Effector CD8-positive, alpha-beta T cell (primary cell): Measurements from ENCODE around the gene CDCA7.
"Not testable (repeated sequence)": the region's sequence is repeated elsewhere in the genome, so short reads cannot be mapped to it uniquely, and the experiment has no call there.

Experiments used
- DNase-seq: peaks from one replicate; lab custom pipeline; 2025; lab: John Stamatoyannopoulos, UW
- total RNA-seq, 4 experiments: gene quantifications; one replicate each; lab custom pipeline; 2026; lab: John Stamatoyannopoulos, UW

The CDCA7 gene
- total RNA-seq = 4.0 to 22.4 (median 5.3) reads per million in 4 experiments

DNA sequence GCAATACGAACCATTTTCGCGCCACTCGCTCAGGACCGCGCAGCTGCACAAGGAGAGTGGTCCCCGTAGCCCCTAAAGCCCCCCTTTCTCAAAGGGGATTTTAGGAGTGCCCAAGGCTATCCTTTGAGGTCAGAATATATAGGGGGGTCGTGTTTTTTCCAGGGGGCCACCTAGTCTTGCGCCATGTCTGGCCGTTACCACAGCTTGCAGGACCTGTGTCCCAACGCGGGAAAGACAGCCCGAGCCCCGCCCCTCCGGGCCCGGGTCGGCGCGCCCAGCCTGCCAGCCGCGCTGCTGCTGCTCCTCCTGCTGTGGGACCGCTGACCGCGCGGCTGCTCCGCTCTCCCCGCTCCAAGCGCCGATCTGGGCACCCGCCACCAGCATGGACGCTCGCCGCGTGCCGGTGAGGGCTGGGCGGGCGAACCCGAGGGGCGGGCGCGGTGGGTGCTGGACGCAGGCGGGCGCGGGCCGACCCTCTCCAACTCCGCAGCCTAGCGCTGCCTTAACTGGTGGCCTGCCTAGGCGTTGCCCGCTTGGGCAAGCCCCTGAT is at the start of gene CDCA7:
CDCA7 (plus strand) TSS at position 291 of the 550 bp plus-strand sequence; CDS start at position 383, 92 bp downstream.
- no peak for DNase-seq

- no peak for DNase-seq
These were observed 49.4 kb upstream of the CDCA7 start for GRCh38 chr2:173305303-173305702.

- DNase-seq = no peak
These were observed 47.4 kb upstream of the CDCA7 start for GRCh38 chr2:173307293-173307692.

DNA sequence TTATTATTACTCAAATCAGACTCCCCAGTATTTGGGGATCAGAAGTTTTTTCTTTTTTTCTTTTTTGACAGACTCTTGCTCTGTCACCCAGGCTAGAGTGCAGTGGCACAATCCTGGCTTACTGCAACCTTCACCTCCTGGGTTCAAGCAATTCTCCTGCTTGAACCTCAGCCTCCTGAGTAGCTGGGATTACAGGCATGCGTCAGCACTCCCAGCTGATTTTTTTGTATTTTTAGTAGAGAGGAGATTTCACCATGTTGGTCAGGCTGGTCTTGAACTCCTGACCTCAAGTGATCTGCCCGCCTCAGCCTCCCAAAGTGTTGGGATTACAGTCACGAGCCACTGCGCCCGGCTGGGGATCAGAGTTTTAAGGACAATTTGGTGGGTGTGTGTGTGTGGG is 45.3 kb upstream of the CDCA7 start:
- DNase-seq = not testable (repeated sequence)

DNA sequence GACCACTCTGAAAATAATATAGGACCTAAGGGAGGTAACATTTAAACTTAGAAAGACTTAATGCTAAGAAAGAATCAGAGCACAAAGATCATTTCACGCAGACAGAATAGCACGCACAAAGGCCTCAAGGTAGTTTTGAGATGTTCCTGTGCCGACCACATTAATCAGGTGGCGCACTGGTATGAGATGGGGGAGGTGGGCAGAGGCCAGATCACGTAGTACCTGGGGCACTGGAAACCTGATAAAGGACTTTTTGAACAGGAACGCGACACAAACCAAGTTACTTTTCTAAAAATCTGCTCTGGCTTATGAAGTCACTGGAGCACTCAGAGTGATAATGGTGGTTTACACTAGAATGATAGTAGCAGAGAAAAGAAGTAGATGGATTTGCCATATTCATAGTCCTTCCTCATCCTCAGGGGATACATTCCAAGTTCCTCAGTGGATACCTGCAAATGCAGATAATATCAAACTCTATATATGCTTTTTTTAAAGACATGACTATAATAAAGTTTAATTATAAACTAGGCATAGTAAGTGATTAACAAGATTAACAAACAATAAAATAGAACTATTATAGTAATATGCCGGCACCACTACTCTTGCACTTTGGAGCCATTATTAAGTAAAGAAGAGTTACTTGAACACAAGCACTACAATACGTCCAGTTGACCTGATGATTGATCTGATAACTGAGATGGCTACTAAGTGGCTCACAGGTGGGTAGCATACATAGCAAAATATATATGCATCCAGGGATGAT is 42.6 kb upstream of the CDCA7 start:
- no peak for DNase-seq

DNA sequence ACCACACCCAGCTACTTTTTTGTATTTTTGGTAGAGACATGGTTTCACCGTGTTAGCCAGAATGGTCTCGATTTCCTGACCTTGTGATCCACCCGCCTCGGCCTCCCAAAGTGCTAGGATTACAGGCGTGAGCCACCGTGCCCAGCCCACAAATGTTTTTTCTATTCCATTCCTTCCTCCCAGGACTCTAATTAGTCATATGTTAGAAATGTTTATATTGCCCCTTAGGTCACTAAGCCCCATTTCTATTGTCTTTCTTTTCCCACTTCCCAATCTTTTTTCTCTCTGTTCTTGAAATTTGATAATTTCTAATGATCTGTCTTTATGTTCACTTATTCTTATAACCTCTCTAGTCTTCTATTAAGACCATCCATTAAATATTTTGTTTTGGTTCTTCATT is 31.3 kb upstream of the CDCA7 start:
- no peak for DNase-seq

DNA sequence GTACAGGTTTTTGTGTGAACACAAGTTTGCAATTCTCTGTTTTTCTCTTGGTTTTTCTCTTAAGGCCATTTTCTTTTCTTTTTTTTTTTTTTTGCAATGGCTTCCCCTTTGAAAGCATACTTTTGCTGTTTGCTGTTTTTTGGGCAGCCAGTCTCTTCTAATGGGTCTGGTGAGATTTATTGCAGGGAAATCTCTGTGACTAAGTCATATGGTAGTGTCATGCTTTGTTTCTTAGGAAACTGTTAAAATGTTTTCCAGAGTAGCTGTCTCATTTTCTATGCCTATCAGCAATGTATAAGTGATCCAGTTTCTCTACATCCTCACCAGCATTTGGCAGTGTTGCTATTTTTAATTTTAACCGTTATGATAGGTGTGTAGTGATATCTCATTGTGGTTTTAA is 27.9 kb upstream of the CDCA7 start:
- DNase-seq = no peak

GRCh38 chr2:173327421-173327820 is 27.3 kb upstream of the CDCA7 start:
- DNase-seq = no peak

GRCh38 chr2:173333003-173333402 is 21.7 kb upstream of the CDCA7 start:
- not testable (repeated sequence) for DNase-seq

- DNase-seq = no peak
These were observed 14.9 kb upstream of the CDCA7 start for GRCh38 chr2:173339807-173340206.

GRCh38 chr2:173343921-173344320 is 10.8 kb upstream of the CDCA7 start:
- no peak for DNase-seq

GRCh38 chr2:173346035-173346434 is 8.6 kb upstream of the CDCA7 start:
- DNase-seq = no peak

DNA sequence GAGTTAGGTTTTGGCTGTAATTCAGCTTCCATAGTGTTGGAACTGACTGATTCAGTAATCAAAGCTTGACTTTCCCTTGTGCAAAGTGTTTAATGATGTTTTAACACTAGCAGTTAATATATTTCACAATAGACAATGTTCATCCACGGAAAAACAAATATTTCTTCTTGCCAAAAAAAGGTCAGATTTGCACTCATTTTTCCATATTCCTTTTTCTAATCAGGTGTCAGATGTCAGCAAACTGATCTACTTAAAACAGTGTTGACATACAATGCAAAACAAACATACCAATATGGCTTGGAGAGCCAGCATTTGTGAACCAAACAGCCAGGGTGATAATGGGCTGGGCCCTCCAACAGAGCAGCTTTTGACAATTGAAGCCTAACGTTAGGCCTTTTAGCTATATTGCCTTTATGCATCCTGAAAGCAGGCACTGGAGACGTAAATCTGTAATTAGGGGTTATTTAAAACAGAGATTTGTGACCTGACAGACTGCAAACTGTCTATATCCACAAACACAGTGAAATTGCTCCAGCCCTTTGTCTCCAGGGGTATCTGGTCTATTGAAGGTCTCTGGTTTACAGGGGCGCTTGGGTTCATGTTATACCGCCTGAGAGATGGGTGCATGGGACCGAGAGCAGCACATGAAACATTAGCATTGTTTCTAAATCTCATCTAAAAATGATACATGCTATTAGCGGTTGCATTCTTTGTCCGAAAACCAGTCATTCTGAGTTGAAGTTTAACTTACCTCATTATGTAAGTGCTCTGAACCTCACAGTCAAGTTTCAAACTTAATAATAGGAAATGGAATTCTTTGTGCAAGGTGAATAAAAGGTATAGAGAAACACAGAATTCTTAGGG is 7.1 kb upstream of the CDCA7 start:
- DNase-seq = no peak

- no peak for DNase-seq
These were observed 5.4 kb upstream of the CDCA7 start for GRCh38 chr2:173349287-173349686.

DNA sequence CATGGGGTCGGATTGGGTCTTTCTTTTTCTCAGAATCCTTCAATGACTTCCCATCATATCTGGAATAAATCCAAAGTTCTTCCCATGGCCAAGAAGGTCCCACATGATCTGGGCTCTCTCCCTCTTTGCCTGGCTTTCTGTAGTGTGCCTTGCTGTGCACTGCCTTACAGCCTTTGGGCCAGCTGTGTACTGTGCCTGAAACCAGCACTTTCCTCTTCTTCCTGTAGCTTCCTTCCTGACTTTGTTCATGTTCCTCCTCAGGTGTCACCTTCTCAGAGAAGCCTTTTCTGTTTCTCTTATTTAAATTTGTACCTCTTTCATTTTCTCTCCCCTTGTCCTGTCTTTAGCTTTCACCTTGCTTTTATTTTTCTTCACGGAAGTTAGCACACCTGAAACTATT is 4.3 kb upstream of the CDCA7 start:
- no peak for DNase-seq

DNA sequence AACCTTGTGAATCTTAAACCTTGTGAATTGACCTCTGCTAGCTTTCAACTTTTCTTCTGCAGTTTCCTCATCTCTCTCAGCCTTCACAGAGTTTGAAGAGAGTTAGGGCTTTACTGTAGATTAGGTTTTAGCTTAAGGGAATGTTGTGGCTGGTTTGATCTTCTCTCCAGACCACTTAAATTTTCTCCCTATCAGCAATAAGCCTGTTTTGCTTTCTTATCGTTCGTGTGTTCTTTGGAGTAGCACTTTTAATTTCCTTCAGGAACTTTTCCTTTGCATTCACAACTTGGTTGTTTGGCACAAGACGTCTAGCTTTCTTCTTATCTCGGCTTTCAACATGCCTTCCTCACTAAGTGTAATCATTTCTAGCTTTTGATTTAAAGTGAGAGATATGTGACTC is 2.8 kb upstream of the CDCA7 start:
- DNase-seq = no peak

GRCh38 chr2:173353556-173353955 is 1.1 kb upstream of the CDCA7 start:
- no peak for DNase-seq

DNA sequence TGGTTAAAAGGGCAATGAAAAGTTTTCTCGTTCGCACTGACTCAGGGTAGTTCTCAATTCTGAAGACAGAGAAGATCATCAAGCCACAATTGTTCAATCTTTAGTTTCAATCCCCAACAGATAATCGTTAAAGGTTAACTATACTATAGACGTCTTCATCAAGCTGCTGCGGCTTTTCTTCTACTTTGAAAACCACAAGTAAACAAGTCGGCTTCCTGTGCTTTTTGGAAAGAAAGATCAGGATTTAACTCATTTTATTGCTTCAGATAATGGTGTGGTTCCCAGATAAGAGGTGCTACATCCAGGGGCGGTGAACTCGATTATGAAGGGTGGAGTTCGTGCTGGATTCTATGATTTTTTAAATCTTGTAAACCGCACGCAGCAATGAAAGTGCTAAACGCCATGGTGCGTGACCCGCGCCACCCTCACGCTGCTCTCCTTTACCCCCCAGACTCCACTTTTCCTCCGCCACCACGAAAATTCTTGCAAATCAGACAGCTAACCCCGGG is 545 bp upstream of the CDCA7 start:
- no peak for DNase-seq

- no peak for DNase-seq
These were observed 627 bp downstream of the CDCA7 start for GRCh38 chr2:173355132-173355865.

- DNase-seq = no peak
These were observed 1.3 kb downstream of the CDCA7 start for GRCh38 chr2:173355866-173356508.

GRCh38 chr2:173357346-173357745 is 2.7 kb downstream of the CDCA7 start:
- no peak for DNase-seq
